HG03280 (cell line): ENCODE data around the gene PDE11A.
"Not testable (repeated sequence)": the region's sequence is repeated elsewhere in the genome, so short reads cannot be mapped to it uniquely, and the experiment has no call there.

Experiments
- ATAC-seq: cut with Tn5 transposase; IDR thresholded peaks from one replicate; pipeline ENCODE4 v1.9.1; 2021; ENCODE audit warnings: mild to moderate bottlenecking, moderate library complexity; ENCODE audit not compliant: unreplicated experiment

The PDE11A gene

GRCh38 chr2:177886824-177887223 is 185.8 kb downstream of the PDE11A start:
- ATAC-seq = no peak

- ATAC-seq = no peak
These were observed 186.6 kb downstream of the PDE11A start for GRCh38 chr2:177885828-177886466.

- ATAC-seq = no peak
These were observed 189.4 kb downstream of the PDE11A start for GRCh38 chr2:177883177-177883576.

- no peak for ATAC-seq
These were observed 190.1 kb downstream of the PDE11A start for GRCh38 chr2:177882501-177882900.

- no peak for ATAC-seq
These were observed 190.7 kb downstream of the PDE11A start for GRCh38 chr2:177881921-177882320.

- no peak for ATAC-seq
These were observed 191.4 kb downstream of the PDE11A start for GRCh38 chr2:177881008-177881747.

GRCh38 chr2:177880285-177880684 is 192.3 kb downstream of the PDE11A start:
- no peak for ATAC-seq

GRCh38 chr2:177876950-177877349 is 195.6 kb downstream of the PDE11A start:
- no peak for ATAC-seq

GRCh38 chr2:177874686-177875085 is 197.9 kb downstream of the PDE11A start:
- ATAC-seq = no peak

GRCh38 chr2:177873915-177874314 is 198.7 kb downstream of the PDE11A start:
- no peak for ATAC-seq

- ATAC-seq = no peak
These were observed 200.3 kb downstream of the PDE11A start for GRCh38 chr2:177872286-177872685.

GRCh38 chr2:177869912-177870311 is 202.7 kb downstream of the PDE11A start:
- ATAC-seq = no peak

GRCh38 chr2:177869209-177869608 is 203.4 kb downstream of the PDE11A start:
- ATAC-seq = no peak

- no peak for ATAC-seq
These were observed 203.8 kb downstream of the PDE11A start for GRCh38 chr2:177868806-177869205.

- no peak for ATAC-seq
These were observed 215.0 kb downstream of the PDE11A start for GRCh38 chr2:177857538-177857937.

GRCh38 chr2:177852389-177852788 is 220.2 kb downstream of the PDE11A start:
- ATAC-seq = no peak

GRCh38 chr2:177843188-177843587 is 229.4 kb downstream of the PDE11A start:
- no peak for ATAC-seq

GRCh38 chr2:177842243-177842642 is 230.3 kb downstream of the PDE11A start:
- no peak for ATAC-seq

GRCh38 chr2:177835418-177836204 is 237.0 kb downstream of the PDE11A start:
- ATAC-seq = not testable (repeated sequence)

- no peak for ATAC-seq
These were observed 239.8 kb downstream of the PDE11A start for GRCh38 chr2:177832611-177833433.

GRCh38 chr2:177830881-177831386 is 241.6 kb downstream of the PDE11A start:
- ATAC-seq = no peak
